K562 (cell line): ENCODE data around the gene GAPDH. TPM values are rescaled to one million over a fixed set of nuclear protein-coding genes. Genes with fewer than 3 reads are reported as not detected.

Experiments used
- DIDO1 ChIP-seq: fragments of 450-650 bp; IDR thresholded peaks from 2 replicates; pipeline ENCODE4 v1.6.1; 2016; ENCODE audit warnings: low read depth, missing biosample characterization, missing genetic modification characterization
- ETV6 ChIP-seq, 3 experiments: fragments of 150-350 bp in 1 of 3; sonication (generic) in 1 of 3; formaldehyde crosslinking in 1 of 3; IDR thresholded peaks; 2 replicates each; pipeline versions ENCODE4 v1.6.1 to v1.8.0; 2014 to 2022; ENCODE audit warnings: borderline replicate concordance in 2 of 3, low read depth in 2 of 3, antibody characterized with exemption in 1 of 3, low read length in 1 of 3, mild to moderate bottlenecking in 1 of 3, missing genetic modification reagents in 1 of 3
- FOXK1 ChIP-seq: sonication (generic); formaldehyde crosslinking; IDR thresholded peaks from 2 replicates; pipeline ENCODE4 v1.8.0; 2022; ENCODE audit warnings: missing genetic modification reagents, mild to moderate bottlenecking, borderline replicate concordance
- GTF2A2 ChIP-seq: IDR thresholded peaks from 2 replicates; pipeline ENCODE4 v1.6.1; 2016; ENCODE audit warnings: mild to moderate bottlenecking, missing genetic modification characterization, missing compliant biosample characterization
- MEF2D ChIP-seq: conservative IDR thresholded peaks from 2 replicates; pipeline ENCODE4 v1.6.1; 2016; ENCODE audit warnings: low read depth, missing genetic modification characterization, missing compliant biosample characterization
- RFX1 ChIP-seq: fragments of 450-650 bp; IDR thresholded peaks from 2 replicates; pipeline ENCODE4 v1.6.1; 2016; ENCODE audit warnings: mild to moderate bottlenecking, moderate library complexity
- SMAD1 ChIP-seq: fragments of 150-350 bp; IDR thresholded peaks from 2 replicates; pipeline ENCODE4 v1.6.1; 2014; ENCODE audit warnings: low read length, low read depth; ENCODE audit not compliant: partially characterized antibody
- SPI1 ChIP-seq: IDR thresholded peaks from 2 replicates; pipeline ENCODE4 v1.6.1; 2011; ENCODE audit warnings: low read depth, low read length, control low read depth, borderline replicate concordance
- THRAP3 ChIP-seq: fragments of 450-650 bp; IDR thresholded peaks from 2 replicates; pipeline ENCODE4 v1.6.1; 2016; ENCODE audit warnings: mild to moderate bottlenecking, inconsistent platforms, borderline replicate concordance
- ZNF766 ChIP-seq: fragments of 200-800 bp; sonication (Bioruptor generic); conservative IDR thresholded peaks from 2 replicates; pipeline ENCODE4 v1.6.1; 2016; ENCODE audit warnings: missing genetic modification characterization, missing compliant biosample characterization
- ZSCAN32 ChIP-seq: fragments of 450-650 bp; formaldehyde crosslinking; IDR thresholded peaks from 2 replicates; pipeline ENCODE4 v1.4.0; 2020; ENCODE audit warnings: mild to moderate bottlenecking, moderate library complexity
- polyA plus RNA-seq, 8 experiments: library from polyadenylated mRNA; depleted of rRNA in 4 of 8; stranded (reverse) in 5 of 8; unstranded in 3 of 8; fragments of >200 nt; fragmentation: Nextera tagmentation in 2 of 8; fragmentation: Illumina TruSeq in 1 of 8; extraction: Ambion mirVana in 2 of 8; extraction: Trizol in 1 of 8; gene quantifications; 2 replicates each; pipeline versions ENCODE4 v1.2.1 to v1.2.3, GENCODE V29; 2011 to 2014; ENCODE audit warnings: inconsistent platforms in 1 of 8, missing spikeins in 1 of 8
- total RNA-seq, 7 experiments: library from RNA; depleted of rRNA in 6 of 7; stranded (reverse); fragments of >200 nt in 6 of 7; fragmentation: Illumina TruSeq in 2 of 7; extraction: Trizol in 2 of 7; gene quantifications; 2 replicates each; pipeline versions ENCODE4 v1.2.1 to v1.2.3, GENCODE V29; 2011 to 2021; ENCODE audit warnings: low replicate concordance in 1 of 7
- TF ChIP-seq, protein P1 (sequence below): fragments of 250-450 bp; sonication (Bioruptor Pico); IDR thresholded peaks from 2 replicates; pipeline ENCODE4 v1.4.0; 2020; ENCODE audit warnings: mild to moderate bottlenecking, moderate library complexity
- TF ChIP-seq, protein P2 (sequence below): fragments of 450-650 bp; conservative IDR thresholded peaks from 2 replicates; pipeline ENCODE4 v1.6.1; 2016; ENCODE audit warnings: missing genetic modification characterization, low read depth, mild to moderate bottlenecking, missing compliant biosample characterization, moderate library complexity
- TF ChIP-seq, protein P3 (sequence below): fragments of 200-400 bp; formaldehyde crosslinking; IDR thresholded peaks from 2 replicates; pipeline ENCODE4 v1.6.1; 2017; ENCODE audit warnings: mild to moderate bottlenecking, low read depth, low read length, moderate library complexity
- TF ChIP-seq, protein P4 (sequence below), 2 experiments: fragments of 150-350 bp in 1 of 2; IDR thresholded peaks; 2 replicates each; pipeline ENCODE4 v1.6.1; 2012 to 2016; ENCODE audit warnings: low read depth in 2 of 2, low read length in 2 of 2, mild to moderate bottlenecking in 1 of 2, moderate library complexity in 1 of 2
- TF ChIP-seq, protein P5 (sequence below): fragments of 250-450 bp; sonication (Bioruptor Pico); IDR thresholded peaks from 2 replicates; pipeline ENCODE4 v1.8.0; 2022; ENCODE audit warnings: moderate library complexity, mild to moderate bottlenecking, inconsistent platforms

Gene GAPDH
- total and polyA plus RNA-seq, 9 of the 15 experiments (the other 6 are each of a cell fraction or from before 2014, with no cell fraction given) = 2,206 to 6,793 (median 4,217) TPM

DNA sequence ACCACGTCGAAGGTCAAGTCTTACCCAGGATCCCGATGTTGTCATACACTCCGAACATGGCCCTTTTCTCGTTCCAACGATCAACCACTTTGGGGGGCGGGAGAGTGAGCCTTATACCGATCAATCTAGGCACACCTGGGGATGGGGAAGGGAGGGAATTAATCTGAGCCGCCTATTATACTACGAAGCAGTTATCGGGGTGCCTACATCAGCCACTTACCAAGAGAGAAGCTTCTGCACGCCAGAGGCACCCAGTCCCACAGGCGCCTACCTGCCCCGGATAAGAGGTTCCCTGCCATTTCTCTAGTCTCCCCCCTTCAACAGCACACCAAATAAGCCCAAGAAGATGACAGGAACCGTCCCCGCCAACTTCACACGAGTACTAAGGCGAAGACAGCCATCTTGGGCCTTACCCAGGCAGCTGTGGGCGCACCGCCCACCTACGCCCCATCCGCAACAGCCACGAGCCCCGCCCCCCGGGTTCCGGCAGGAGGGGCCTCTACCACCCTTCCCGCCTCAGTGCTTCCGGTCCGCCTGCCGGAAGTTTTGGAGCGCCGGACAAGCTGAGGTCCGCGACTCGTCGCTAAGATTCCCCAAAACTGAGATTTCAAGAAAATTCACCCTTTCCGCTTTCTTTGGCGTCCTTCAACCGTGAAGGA, 41.4 kb upstream of the GAPDH start, which contains the start of gene MRPL51 (continued):
- TF ChIP-seq ETV6 (IDR thresholded peaks at IDR 0.05; ENCODE audit: borderline replicate concordance in 1 of 2, low read depth in 2 of 2, low read length in 1 of 2) (no peak), ETV6 (CRISPR knock-in tag; IDR thresholded peaks at IDR 0.05; ENCODE audit: borderline replicate concordance) (no peak), SPI1 (no peak), THRAP3 (0 out of 2 replicates have a peak, but pooled peaks have one; percentile 63), MEF2D (no peak), DIDO1 (tag) (0 out of 2 replicates have a peak, but pooled peaks have one; percentile 19), RFX1 (no peak), FOXK1 (CRISPR knock-in tag) (0 out of 2 replicates have a peak, but pooled peaks have one; percentile 46), GTF2A2 (tag) (no peak), SMAD1 (peak; percentile 28), ZSCAN32 (CRISPR knock-in tag) (no peak), ZNF766 (no peak)
- TF ChIP-seq, protein P1, sequence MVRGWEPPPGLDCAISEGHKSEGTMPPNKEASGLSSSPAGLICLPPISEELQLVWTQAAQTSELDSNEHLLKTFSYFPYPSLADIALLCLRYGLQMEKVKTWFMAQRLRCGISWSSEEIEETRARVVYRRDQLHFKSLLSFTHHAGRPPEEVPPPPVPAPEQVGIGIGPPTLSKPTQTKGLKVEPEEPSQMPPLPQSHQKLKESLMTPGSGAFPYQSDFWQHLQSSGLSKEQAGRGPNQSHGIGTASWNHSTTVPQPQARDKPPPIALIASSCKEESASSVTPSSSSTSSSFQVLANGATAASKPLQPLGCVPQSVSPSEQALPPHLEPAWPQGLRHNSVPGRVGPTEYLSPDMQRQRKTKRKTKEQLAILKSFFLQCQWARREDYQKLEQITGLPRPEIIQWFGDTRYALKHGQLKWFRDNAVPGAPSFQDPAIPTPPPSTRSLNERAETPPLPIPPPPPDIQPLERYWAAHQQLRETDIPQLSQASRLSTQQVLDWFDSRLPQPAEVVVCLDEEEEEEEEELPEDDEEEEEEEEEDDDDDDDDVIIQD (CRISPR knock-in tag) = no peak
- TF ChIP-seq, protein P2, sequence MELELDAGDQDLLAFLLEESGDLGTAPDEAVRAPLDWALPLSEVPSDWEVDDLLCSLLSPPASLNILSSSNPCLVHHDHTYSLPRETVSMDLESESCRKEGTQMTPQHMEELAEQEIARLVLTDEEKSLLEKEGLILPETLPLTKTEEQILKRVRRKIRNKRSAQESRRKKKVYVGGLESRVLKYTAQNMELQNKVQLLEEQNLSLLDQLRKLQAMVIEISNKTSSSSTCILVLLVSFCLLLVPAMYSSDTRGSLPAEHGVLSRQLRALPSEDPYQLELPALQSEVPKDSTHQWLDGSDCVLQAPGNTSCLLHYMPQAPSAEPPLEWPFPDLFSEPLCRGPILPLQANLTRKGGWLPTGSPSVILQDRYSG (tag) = no peak
- TF ChIP-seq, protein P3, sequence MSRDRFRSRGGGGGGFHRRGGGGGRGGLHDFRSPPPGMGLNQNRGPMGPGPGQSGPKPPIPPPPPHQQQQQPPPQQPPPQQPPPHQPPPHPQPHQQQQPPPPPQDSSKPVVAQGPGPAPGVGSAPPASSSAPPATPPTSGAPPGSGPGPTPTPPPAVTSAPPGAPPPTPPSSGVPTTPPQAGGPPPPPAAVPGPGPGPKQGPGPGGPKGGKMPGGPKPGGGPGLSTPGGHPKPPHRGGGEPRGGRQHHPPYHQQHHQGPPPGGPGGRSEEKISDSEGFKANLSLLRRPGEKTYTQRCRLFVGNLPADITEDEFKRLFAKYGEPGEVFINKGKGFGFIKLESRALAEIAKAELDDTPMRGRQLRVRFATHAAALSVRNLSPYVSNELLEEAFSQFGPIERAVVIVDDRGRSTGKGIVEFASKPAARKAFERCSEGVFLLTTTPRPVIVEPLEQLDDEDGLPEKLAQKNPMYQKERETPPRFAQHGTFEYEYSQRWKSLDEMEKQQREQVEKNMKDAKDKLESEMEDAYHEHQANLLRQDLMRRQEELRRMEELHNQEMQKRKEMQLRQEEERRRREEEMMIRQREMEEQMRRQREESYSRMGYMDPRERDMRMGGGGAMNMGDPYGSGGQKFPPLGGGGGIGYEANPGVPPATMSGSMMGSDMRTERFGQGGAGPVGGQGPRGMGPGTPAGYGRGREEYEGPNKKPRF = no peak
- TF ChIP-seq, protein P4, sequence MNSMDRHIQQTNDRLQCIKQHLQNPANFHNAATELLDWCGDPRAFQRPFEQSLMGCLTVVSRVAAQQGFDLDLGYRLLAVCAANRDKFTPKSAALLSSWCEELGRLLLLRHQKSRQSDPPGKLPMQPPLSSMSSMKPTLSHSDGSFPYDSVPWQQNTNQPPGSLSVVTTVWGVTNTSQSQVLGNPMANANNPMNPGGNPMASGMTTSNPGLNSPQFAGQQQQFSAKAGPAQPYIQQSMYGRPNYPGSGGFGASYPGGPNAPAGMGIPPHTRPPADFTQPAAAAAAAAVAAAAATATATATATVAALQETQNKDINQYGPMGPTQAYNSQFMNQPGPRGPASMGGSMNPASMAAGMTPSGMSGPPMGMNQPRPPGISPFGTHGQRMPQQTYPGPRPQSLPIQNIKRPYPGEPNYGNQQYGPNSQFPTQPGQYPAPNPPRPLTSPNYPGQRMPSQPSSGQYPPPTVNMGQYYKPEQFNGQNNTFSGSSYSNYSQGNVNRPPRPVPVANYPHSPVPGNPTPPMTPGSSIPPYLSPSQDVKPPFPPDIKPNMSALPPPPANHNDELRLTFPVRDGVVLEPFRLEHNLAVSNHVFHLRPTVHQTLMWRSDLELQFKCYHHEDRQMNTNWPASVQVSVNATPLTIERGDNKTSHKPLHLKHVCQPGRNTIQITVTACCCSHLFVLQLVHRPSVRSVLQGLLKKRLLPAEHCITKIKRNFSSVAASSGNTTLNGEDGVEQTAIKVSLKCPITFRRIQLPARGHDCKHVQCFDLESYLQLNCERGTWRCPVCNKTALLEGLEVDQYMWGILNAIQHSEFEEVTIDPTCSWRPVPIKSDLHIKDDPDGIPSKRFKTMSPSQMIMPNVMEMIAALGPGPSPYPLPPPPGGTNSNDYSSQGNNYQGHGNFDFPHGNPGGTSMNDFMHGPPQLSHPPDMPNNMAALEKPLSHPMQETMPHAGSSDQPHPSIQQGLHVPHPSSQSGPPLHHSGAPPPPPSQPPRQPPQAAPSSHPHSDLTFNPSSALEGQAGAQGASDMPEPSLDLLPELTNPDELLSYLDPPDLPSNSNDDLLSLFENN (IDR thresholded peaks at IDR 0.05; ENCODE audit: low read depth in 2 of 2, low read length in 2 of 2) = no peak
- TF ChIP-seq, protein P5, sequence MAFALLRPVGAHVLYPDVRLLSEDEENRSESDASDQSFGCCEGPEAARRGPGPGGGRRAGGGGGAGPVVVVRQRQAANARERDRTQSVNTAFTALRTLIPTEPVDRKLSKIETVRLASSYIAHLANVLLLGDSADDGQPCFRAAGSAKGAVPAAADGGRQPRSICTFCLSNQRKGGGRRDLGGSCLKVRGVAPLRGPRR (CRISPR knock-in tag) = no peak
